Sigmoid colon (tissue), 4 donors: Measurements from ENCODE around the gene SRC.

Experiments used
- EP300 ChIP-seq, 4 donors: sonication (generic); formaldehyde crosslinking; IDR thresholded peaks; one replicate each; pipeline ENCODE4 v1.6.1; 2017; ENCODE audit warnings: antibody characterized with exemption in 4 of 4
- POLR2A ChIP-seq, 2 donors: fragments of 450-650 bp; IDR thresholded peaks; one replicate each; pipeline ENCODE4 v1.6.1; 2016; ENCODE audit warnings: antibody characterized with exemption in 2 of 2, mild to moderate bottlenecking in 2 of 2, moderate library complexity in 2 of 2
- TF ChIP-seq, protein P1 (sequence below), 4 experiments: fragments of 450-650 bp in 3 of 4; fragments of 200-600 bp in 1 of 4; IDR thresholded peaks; one replicate each; pipeline ENCODE4 v1.5.1; 2016 to 2019; ENCODE audit warnings: antibody characterized with exemption in 4 of 4, mild to moderate bottlenecking in 3 of 4, moderate library complexity in 2 of 4

- TF ChIP-seq EP300 (IDR thresholded peaks at IDR 0.05) = no peak
- TF ChIP-seq, protein P1, sequence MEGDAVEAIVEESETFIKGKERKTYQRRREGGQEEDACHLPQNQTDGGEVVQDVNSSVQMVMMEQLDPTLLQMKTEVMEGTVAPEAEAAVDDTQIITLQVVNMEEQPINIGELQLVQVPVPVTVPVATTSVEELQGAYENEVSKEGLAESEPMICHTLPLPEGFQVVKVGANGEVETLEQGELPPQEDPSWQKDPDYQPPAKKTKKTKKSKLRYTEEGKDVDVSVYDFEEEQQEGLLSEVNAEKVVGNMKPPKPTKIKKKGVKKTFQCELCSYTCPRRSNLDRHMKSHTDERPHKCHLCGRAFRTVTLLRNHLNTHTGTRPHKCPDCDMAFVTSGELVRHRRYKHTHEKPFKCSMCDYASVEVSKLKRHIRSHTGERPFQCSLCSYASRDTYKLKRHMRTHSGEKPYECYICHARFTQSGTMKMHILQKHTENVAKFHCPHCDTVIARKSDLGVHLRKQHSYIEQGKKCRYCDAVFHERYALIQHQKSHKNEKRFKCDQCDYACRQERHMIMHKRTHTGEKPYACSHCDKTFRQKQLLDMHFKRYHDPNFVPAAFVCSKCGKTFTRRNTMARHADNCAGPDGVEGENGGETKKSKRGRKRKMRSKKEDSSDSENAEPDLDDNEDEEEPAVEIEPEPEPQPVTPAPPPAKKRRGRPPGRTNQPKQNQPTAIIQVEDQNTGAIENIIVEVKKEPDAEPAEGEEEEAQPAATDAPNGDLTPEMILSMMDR (IDR thresholded peaks at IDR 0.05) = no peak
- TF ChIP-seq POLR2A (IDR thresholded peaks at IDR 0.05) = no peak
Measured at GRCh38 chr20:37341632-37342031, 4.3 kb upstream of the SRC start.
